GM12864 (cell line): ENCODE measurements around the gene BMP8B.

Source experiments
- DNase-seq: peaks from one replicate; pipeline ENCODE4 v3.0.0-alpha.2; 2011; ENCODE audit warnings: low read depth
- H3K4me3 ChIP-seq: 2 replicates; pipeline ENCODE4 v1.5.1; 2011; ENCODE audit warnings: mild to moderate bottlenecking, low read depth, low read length, control low read depth
- TF ChIP-seq, protein P1 (sequence below): IDR thresholded peaks from 2 replicates; pipeline ENCODE4 v1.5.1; 2011; ENCODE audit warnings: low read depth, mild to moderate bottlenecking, moderate library complexity, low read length, control low read depth, inconsistent platforms; ENCODE audit errors: missing control alignments

BMP8B gene

DNA sequence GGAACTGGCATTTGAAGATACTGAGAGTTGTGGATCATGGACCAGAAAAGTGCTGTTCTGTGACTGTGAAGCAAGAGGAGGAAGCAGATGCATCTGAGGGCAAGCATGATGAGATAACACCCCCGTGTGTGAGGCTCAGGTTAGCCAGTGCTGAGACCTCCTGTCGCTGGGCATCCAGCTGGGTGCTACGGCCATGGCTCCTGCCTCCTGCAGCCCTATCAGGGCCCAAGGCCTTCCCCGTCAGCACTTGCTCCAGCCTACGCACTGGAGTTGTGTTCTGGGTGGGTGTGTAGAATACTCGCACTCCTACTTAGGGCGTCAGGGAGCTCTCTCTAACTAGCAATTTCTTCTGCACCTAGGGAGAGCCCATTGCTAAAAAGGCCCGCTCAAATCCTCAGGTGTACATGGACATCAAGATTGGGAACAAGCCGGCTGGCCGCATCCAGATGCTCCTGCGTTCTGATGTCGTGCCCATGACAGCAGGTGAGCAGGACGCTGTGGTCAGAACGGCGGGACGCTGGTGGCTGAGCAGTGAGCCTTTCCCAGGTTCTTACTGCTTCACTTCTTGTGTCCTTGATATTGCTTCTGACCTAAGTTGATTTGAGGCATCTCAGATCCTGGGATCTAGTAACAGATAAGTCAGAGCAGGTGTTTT is 43.5 kb downstream of the BMP8B start:
- no peak overlapping the region for H3K4me3 ChIP-seq
- TF ChIP-seq, protein P1, sequence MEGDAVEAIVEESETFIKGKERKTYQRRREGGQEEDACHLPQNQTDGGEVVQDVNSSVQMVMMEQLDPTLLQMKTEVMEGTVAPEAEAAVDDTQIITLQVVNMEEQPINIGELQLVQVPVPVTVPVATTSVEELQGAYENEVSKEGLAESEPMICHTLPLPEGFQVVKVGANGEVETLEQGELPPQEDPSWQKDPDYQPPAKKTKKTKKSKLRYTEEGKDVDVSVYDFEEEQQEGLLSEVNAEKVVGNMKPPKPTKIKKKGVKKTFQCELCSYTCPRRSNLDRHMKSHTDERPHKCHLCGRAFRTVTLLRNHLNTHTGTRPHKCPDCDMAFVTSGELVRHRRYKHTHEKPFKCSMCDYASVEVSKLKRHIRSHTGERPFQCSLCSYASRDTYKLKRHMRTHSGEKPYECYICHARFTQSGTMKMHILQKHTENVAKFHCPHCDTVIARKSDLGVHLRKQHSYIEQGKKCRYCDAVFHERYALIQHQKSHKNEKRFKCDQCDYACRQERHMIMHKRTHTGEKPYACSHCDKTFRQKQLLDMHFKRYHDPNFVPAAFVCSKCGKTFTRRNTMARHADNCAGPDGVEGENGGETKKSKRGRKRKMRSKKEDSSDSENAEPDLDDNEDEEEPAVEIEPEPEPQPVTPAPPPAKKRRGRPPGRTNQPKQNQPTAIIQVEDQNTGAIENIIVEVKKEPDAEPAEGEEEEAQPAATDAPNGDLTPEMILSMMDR: no peak
- DNase-seq: no peak

DNA sequence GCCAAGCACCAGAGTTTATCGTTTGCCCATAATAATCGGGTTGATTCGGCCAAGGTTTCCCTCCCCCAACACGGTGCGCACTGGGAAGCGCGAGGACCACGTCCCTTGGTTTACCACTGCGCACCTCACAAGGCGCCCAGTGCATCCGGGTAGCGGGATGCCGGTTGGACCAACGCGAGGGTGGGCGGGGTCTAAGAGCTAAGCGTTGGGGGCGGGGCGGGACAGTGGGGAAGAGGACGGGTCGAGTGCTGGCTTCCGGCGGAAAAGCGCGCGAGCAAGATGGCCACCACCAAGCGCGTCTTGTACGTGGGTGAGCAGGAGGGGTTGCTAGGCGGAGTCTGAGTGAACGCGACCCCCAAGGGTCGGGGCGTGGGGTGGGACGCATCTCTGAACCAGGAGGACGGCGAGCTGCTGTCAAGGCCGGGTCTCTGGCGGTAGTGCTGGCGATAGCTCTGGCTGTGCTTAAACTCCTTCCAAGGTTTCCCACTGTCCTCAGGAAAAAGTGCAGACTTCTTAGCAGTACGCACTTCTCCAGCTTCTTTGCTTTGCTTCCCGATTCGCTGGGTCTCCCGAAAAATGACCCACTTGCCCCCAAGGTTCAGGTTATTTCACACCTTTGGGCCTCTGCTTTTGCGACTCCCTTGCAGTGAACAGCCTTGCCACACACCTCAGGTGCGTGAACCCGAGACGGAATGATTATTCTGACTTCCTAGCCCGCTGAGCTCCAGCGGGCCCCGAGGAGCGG is 49.9 kb downstream of the BMP8B start, which contains the start of gene PPIE:
Gene PPIE (plus strand): TSS at position 261 of the 745 bp plus-strand sequence. CDS start 19 bp downstream, at position 280.
- DNase-seq: peak; percentile 84
- peak within 1 kb of the TSS; percentile 81 for H3K4me3 ChIP-seq
- TF ChIP-seq, protein P1: no peak

DNA sequence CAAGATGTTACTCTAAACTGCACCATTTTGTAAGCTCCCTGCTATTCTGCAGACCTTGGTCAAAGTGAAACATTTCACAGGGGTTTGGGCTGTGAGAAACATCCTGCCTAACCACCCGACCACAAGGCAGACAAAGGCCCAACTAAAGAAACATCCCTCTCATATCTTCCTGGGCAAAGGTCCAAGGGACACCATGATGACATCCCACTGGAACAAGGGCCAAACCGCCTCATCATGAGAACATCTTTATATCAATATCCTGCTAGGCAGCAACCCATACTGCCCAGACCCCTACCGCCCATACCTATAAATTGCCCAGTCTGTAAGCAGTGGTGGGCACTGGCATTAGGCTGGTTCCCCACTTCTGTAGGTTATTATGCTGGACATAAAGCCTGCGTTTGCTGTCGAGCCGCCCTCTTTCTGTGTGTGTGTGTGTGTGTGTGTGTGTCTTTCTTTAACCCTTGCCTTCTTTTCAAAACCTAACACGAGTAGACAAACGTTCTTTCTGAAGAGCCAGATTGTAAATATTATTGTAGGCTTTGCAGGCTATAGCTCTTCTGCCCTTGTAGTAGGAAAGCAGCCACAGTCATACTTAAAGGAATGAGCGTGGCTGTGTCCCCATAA is 51.0 kb downstream of the BMP8B start:
- H3K4me3 ChIP-seq: no peak overlapping the region
- no peak for DNase-seq
- TF ChIP-seq, protein P1: no peak

DNA sequence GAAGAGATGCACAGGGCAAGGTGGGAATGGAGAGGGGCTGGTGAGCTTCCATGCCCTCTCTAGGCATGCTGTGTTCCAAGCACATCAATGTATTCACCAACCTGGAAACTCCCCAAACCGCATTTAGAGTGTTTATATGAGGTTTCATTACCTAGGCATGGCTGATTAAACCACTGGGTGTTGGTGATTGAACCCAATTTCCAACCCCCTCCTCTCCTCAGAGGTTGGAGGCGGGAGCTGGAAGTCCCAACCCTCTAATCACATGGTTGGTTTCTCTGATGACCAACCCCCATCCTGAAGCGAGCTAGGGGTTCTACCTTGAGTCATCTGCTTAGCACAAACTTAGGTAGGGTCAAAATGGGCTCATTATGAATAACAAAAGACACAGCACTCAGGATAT is 52.9 kb downstream of the BMP8B start:
- TF ChIP-seq, protein P1: no peak
- H3K4me3 ChIP-seq: no peak overlapping the region
- no peak for DNase-seq

DNA sequence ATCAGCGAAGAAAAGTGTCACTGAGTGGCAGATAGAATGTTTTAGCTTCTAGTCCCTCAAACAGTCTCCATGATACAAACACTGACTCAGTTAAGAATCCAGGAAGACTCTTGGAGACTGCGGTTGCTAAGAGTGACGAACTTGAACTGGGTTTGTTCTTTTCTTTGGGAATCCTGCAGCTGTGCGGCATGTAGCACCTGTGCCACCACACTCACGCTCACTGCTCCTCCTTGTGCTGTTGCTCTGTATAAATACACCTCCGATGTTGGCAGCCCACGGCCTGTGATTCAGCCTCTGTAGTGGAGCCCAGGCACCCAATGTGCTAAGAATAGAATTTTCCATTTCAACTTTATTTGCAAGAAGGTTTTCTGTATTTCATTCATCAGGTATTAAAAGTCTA is 55.5 kb downstream of the BMP8B start:
- TF ChIP-seq, protein P1: no peak
- no peak overlapping the region for H3K4me3 ChIP-seq
- no peak for DNase-seq

DNA sequence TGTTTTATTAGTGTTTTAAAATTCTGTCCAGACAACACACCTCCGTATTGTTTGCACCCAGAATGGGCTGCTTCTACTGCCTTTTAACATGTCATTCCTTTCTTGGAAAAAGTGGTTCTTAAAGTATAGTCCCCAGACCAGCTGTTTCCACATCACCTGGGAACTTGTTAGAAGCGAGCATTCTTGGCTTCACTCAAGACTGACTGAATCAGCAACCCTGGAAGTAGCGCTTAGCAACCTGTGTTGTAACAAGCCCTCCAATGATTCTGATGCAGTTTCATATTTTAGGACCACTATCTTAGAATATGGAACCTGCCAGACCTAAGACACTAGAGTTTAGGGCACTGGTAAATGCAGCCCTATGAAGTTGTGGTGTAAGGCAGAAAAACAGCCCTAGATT is 55.9 kb downstream of the BMP8B start:
- DNase-seq: no peak
- no peak overlapping the region for H3K4me3 ChIP-seq
- TF ChIP-seq, protein P1: no peak

DNA sequence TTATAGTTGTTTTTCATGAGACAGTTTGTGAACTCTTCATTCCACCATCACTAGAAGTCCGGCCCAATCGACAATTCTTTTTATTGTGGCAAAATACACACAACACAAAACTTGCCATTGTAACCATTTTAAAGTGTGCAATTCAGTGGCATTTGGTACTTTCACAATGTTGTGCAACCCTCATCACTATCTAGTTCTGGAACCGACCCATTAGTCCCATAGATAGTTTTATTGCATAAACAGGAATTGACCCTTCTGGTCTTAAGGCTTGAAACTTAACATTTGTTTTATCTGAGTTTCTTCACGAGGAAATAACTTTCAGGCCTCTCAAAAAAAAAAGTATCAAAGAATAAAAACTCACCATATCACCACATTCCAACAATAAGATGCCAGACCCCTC is 58.8 kb downstream of the BMP8B start:
- TF ChIP-seq, protein P1: no peak
- no peak overlapping the region for H3K4me3 ChIP-seq
- DNase-seq: no peak
